Measurements from ENCODE around the gene FSTL3.

Gene FSTL3

DNA sequence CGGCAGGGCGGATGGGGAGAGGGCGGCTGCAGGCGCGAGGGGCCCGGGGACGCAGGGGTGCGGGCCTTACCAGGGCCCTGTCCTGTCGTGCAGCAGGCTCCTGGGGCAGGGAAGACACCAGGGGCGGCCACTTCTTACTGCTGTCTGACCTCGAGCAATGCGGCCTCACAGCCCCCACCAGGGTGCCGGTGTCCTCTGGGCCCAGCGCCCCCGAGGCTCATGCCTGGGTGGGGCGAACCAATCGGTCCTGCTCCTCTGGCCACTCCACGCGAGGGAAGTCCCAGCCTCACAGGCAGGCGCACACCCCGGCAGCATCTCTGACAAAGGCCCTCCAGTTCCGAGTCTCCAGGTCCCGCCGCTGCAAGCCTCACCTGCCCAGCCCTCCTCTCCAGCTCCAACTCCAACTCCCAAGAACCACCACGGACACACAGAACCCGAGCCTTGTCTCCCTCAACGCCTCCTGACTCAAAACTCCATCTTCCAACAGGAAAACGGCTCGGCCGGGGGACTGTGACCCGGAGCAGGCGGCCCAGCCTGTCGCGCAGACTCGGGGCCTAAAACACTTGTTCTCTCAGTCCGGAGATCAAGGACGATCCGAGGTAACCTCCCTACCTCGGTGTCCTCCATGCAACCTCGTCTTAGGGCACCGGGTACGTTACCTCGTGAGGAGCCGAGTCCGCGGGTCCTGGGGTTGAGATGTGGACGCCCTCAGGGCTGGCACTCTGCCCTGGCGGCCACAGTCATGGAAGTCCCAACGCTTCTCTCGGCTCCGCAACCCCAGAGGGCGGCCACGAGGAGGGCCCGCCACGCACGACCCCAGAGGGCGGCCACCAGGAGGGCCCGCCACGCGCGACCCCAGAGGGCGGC lies 30.0 kb upstream of the FSTL3 start:
- DNase-seq: no peak

DNA sequence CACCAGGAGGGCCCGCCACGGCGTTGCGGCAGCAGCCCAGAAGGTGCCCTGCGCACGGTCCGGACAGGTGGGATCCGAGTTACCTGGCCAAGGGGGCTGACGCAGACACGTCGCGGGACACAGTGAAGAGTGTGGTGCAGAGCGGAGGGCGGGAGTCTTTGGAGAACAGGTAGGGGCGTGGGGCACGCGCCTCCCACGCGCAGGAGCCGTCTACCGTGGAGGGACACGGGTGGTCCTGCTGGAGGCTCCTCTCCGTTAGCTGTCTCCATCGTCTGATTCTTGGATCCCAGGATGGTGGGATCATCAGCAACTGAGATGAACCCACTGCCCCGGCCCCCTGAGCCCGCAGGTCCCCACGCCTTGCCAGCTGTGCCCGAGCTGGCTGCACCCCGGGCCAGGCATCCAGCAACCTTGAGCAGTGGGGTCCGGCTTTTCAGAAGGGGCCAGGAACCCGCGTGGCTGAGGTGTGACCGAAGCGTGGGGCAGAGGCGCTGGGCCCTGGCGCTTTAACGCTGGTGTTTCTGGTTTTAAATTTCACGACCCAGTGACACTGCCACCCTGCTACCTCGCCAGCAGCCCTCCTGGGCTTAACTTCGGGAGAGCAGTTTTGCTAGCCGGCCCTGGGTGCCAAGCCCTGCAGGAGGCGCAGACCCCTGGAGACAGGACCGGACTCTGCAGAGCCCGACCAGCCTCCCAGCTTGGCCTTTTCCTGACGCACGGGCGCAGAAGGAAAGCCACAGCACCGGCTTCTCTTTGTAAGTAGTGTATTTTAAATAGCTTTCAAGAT lies 29.2 kb upstream of the FSTL3 start:
- no peak for DNase-seq

DNA sequence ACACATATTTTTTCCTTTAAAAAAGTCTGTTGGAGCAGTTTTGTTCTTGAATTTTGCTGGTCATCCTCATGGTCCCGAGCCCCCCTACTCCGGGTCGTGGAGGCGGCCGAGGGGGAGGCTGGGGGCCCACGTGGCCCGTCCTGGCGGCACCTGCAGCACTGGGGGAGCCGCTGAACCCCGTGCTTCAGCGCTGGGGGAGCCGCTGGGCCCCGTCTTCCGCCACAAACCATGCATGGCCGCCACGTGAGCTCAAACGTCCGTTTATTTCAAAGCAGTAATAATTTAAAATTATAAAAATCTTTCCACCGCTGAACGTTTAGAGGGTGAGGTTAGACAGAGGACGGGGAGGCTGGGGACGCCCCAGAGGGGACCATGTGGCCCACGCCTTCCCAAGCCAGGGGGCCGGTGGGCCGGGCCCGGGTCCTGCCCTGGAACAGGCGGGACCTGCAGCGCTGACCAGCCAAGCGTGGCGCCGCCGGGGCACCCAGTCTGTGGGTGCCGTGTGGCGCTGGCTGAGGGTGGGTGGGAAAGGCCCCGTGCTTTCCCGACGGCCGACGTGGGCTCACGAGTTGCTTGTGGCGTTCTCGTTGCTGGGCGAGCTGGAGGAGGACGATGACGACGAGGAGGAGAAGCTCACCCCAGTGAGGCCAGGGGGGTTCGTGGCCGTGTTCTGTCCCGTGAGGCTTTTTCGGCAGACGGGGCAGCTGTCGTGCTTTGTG lies 28.5 kb upstream of the FSTL3 start:
- DNase-seq: no peak

DNA sequence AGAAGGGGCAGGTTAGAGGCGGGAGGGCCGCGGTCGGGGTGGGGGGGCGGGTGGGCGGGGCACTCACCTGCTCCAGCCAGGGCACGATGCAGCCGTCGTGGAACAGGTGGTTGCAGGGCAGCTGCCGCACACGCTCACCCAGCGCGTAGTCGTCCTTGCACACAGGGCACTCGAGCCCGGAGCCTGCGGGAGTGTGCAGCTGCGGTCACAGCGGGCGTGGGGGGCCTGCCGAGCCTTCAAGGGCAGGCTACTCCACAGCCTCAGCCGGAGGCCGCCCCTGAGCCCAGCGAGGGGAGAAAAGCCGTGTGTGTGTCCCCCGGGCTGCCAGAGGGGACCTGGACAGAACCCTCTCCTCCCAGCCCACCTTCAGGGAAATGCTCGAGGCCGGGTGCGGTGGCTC lies 27.9 kb upstream of the FSTL3 start:
- no peak for DNase-seq

DNA sequence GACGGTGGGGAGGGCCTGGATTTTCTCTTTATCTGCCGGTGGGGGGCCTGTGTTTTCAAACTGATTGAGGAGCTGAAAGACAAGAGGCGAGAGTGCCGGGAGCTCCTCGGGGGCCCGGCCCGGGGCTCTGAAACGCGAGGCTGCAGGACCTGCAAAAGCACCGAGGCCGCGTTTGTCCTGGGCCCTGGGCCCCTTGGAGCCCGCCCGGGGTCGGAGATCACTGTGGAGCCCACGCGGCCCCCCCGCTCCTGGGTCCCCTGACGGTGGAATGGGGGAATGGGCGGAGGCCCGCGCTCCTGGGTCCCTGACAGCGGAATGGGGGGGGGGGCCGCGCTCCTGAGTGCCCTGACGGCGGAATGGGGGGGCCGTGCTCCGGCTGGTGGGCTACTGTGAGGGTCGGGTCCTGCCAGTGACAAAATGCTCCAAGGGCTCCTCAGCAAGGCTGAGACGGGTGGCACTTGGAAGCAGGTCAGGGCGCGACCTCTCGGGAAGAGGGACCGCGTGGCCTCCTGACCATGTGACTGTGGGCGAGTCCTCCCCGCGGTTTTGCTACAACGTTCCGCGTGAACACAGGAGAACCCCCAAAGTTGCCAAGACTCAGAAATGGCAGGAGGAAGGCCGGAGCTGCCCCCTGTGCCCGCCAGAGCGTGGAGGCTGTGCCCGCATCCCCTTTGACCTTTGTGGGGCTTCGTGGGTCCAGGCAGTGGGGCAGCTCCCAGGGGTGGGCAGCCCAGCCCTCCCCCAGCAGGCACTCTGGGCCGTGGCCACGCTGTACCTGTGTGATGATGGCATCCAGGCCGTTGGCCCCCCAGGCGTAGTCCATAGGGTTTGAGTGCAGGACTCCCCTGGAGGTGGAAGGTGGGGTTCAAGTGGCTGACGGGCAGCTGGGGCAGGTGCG lies 27.0 kb upstream of the FSTL3 start:
- no peak for DNase-seq

DNA sequence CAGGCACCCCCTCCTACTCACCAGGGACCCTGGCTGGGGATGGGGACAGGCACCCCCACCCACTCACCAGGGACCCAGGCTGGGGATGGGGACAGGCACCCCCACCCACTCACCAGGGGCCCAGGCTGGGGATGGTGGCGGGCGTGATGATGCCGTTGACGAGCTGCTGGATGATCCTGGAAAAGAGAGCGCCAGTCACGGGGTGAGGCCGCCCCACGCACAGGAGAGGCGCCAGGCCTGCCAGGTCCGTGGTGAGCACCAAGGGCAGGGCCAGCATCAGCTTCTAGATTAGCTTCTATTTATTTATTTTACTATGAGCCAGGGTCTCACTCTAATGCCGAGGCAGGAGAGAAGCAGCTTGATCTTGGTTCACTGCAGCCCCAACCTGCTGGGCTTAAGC lies 26.1 kb upstream of the FSTL3 start:
- no peak for DNase-seq

DNA sequence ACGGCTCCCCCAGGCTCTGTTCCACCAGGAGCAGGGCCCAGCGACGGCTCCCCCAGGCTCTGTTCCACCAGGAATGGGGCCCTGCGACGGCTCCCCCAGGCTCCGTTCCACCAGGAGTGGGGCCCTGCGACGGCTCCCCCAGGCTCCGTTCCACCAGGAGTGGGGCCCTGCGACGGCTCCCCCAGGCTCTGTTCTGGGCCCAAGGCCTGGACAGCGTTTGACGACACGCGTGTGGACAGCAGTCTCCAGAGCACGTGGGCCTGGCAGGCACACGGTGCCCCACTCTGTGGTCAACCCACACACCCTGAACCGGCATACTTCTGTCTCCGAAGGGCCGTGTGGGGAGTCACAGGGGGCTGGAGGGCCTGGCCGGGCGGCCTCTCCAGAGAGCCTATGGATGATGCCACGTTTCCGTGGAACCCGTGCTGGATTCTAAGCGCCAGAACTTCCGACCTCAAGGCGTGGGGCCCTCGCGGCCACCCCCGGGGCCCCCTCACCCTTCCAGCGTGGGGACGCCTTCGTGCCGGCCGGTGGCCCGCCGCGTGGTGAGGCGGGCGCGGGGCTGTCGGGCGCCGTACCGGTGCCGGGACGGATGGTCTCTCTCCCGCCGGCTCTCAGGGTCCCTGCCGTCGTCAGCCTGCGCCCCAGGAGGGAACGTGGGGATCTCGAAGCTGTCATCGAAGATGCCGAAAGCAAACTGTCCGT lies 24.9 kb upstream of the FSTL3 start:
- DNase-seq: no peak

DNA sequence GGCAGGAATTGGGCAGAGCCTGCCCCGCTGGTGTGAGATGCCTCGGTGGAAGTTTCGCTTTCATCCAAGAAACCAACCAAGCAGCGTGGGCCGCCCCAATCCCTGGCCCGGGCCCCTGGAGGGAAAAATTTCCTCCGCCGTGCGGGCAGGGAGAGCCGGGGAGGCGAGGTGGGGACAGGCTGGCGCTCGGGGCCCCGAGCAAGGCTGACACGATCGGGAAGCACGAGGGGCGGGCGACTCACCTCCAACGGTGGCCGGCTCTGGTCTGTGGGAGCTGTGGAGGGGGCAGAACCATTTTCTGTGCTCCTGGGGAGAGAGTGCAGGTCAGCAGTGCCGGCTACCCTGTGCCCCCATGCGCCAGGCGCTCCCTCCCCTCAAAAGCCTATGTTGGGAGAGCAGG lies 24.2 kb upstream of the FSTL3 start:
- DNase-seq: no peak

DNA sequence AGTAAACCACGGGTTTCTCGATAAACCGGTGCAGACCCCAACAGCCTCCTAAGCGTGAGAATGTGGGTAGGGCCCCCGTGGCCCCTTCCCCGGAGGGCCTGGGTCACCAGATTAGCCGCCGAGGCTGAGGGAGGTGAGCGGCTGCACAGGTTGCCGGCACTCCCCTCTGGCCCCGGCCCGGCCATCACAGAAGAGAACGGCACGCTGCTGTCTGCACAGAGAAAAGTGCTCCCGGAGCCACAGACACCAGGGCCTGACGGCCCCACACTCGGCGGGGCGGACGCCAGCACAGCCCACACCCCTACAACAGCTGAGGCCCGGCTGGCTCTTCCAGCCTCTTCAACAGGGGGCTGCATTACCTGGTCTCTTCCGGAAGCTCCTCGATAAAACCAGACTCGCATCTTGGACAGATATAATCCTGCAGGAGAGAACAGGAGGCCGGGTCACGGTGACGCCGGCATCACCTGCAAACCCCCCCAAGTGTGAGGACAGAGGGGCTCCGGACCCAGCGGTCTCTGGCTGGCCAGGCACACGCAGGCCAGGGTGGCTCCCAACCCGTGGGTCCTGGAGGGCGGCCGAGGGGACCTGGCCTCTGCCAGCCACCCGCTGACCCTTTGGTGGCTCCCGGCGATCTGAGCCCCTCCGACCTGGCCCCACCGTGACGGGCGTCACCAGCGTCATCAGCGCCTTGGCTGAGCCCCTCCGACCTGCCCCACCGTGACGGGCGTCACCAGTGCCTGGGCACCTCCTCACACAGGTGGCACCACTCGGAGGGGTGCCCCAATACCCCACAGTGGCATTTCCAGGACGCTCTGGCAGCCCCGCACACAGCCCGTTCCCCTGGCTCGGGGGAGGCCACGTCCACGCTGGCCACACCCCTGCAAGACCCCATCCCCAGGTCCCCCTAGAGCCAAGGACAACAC lies 23.5 kb upstream of the FSTL3 start:
- DNase-seq: no peak

DNA sequence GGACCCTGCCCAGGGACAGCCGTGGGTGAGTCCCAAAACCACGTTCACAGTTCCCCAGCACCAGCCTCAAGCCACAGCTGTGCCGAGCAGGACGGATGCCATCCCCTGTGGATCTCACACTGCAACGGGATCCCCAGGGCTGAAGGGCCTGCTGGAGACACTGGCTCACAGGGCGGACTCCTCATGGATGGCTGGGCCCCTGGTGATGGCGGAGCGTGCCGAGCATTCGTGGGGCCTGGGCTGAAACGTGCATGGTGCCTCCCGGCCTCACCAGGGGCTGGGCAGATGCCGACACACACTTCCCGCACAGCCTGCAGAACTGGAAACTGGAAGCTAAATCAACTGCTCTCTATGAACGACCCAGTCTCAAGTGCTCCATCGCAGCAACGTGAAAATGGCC lies 22.8 kb upstream of the FSTL3 start:
- DNase-seq: no peak

DNA sequence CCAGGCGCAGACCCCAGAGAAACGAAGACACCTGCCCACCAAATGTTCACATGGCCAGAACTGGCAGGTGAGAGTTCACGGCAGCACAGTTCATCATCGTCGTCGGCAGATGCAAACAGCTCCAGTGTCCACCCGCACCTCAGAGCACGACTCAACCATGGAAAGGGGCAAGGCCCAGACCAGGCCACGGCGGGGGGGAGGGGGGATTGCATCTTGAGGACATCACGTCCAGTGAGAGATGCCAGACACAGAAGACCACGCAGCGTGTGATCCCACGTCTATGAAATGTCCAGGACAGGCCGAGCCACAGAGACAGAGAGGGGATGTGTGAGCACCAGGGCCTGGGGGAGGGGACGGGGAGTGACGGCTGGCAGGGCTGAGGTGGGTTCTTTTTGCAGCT lies 20.5 kb upstream of the FSTL3 start:
- no peak for DNase-seq

DNA sequence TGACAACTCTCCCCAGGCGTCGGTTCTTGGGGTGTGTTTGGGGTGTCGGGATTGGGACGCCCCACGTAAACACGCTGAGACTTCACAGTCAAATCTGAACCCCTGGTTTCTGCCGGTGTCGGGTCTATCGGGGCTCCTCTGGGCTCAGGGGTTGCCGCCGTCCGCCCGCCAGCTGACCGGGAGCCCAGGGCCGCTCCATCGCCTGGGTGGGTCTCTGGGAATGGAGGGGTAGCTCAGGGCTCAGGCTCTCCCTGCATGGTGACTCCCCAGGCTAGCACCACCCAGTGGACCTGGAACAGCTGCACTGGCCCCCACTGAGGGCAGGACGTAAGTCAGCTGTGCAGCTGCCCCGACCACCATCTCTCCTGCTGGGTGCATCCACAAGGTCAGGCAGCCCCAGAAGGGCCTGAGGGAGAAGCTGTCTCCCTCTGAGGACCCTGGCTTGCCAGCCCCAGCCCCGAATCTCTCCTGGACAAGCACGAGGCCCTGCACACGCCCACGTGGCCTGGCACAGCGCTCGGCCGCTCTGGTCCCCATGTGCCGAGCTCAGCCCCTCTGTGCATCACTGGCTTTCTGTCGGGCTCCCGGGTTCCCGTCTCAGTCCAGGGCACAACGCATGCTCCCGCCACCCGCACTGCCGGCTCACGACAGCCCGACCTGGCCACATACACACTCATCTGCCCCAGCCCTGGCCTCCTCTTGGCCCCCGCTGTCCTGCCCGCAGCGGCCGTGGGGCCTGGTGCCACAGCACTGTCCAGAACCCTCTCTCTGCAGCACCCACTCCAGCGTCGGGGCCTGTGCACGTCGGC lies 19.2 kb upstream of the FSTL3 start:
- no peak for DNase-seq

DNA sequence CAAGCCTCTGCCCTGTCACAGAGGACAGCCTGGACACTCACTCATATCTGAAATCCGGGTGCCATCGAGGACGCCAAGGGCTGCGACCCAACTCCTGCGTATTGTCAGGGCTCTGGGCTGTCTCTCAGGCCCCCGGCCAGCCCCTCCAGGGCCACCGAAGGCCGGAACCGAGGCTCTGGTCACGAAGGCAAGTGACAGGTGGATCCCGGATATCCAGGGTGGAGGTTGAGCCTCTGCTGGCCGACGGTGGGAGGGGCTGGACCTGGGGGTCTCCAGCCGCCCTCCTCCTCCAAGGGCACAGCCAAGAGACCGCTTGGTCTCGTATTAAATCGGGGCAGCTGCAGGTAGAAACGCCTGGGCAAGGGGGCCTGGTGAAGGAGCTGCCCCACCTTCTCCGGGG lies 18.6 kb upstream of the FSTL3 start:
- DNase-seq: no peak

DNA sequence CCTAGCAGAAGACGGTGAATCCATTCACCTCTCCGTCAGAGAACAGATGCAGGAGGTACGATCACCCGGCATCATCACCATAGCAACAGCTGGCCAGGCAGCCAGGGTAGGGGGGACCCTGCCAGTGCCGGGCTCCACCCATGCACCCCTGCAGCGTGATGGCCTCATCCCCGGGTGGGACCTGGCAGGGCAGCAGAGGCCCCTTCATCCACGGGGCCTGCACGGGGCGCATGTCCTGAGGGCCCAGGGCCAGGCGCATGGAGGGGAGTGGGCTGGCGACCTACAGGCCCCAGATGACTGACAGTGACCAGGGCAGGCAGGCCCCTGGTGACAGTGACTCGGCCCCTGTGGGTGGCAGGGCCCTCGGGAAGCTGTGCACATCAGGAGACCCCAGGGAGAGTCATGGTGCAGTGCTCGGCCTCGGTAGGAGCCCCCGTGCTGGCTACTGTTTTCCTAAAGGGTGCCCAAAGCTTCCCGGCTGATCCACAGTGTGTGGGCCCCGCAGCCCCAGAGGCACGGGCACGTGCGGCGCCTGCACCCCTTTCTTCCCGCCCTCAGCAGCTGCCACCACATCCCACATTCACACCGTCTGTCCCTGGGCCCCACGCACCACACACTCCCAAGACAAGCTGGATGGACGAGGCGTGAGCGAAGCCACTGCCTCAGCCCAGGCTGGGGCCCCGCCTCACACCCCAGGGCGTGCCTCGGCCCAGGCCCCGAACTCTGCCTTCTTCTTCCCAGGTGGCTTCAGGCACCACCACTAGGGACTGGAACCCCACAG lies 17.9 kb upstream of the FSTL3 start:
- no peak for DNase-seq

DNA sequence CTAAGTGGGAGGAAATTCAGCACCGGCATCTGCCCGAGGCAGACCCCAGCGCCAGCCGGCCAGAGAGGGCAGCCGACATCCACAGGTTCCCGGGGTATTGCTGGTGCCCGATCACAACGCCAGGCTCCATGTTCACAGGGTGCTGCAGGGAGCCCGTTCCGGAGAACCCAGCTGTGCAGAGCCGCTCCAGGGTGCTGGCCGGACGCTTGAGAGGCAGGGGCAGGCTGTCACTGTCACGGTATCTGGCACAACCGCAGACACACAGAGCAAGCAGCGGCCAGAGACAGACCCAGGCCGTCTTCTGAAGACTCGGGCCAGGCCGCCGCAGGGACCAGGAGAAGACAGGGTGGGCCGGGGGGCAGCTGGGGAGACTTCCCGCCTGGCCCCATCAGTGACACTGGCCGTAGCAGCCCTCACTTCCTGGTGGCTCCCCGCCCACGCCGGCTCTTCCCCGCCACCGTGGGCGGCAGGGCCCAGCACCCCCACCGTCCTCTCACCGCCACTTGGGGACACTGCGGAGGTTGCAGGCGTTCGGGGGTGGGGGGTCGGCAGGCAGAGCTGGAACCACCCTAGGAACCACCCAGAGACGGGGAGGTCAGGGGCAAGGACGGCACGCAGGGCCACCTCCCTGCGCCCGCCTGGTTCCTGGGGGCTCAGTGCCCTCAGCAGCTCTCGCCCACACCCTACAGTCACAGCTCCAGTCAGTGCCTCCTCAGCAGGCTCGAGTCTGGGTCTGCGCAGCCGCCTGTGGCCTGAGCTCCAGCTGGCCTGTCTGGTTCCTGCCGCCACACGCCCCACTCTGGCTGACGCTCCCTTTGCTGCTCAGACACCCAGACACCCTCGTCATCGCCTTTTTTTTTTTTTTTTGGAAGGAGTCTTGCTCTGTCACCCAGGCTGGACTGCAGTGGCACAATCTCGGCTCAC lies 17.0 kb upstream of the FSTL3 start:
- no peak for DNase-seq

DNA sequence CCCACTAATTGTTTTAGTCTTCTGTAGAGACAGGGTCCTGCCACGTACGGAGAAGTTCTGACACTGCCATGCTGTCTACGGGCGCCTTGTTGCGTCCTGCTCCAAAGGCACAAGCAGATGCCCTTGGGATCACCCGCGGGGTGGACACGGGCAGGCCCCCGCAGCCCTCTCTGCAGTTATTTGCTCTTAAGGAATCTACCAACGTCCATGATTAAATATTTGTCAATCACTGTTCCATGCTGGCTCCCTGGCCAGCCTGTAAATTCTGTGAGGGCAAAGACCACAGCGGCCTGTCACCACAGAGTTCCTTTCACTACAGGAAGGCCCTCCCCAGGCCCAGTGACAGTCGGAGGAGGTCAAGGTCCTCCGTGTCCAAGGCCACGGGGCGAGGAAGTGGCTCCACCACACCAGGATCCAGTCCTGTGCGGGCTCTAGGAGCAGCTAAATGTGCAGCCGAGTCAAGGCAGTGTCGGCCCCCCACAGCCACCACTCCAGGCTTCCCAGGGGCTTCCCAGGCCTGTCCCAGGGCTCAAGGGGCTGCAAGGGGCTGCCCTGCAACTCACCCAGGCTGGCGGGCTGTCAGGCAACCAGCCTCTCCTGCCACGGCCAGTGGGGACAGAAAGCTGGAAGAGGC lies 15.3 kb upstream of the FSTL3 start:
- no peak for DNase-seq

DNA sequence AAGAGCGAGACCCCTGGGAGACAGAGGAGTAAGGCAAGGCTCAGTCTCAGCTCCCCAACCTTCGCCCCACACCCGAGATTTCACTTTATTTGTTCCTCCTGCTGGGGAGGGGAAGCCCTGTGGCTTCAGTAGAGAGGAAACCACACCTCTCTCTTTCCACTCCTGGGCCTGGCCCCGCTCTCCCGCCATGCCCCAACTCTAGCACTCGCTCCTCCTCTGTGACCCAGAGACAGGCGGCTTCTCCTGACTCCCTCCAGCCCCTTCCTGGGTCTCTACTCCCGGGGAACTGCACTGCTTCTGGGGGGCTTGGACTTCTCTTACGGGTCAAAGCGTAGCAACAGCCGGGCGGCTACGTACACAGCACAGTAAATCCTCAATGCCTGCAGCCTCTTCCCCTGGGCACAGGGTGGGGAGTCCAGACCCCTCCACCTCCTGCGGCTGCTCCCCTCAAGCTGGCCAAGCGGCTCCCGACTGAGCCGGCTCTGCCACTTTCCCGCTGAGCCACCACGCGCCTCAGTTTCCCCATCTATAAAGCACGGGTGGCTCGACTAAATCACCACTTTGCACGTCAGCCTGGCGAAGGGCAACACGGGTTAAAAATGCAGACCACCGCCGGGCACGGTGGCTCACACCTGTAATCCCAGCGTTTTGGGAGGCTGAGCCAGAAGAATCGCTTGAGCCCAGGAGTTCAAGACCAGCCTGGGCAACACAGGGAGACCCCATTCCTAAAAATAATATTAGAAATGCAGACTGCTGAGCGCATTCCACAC lies 14.6 kb upstream of the FSTL3 start:
- peak; percentile 48 for DNase-seq
